Raji (cell line): Measurements from ENCODE around the gene KRTAP4-8.
"Not testable (repeated sequence)": the region's sequence is repeated elsewhere in the genome, so short reads cannot be mapped to it uniquely, and the experiment has no call there.

Source experiments
- POLR2A ChIP-seq: IDR thresholded peaks from 2 replicates; pipeline ENCODE4 v1.6.1; 2011; ENCODE audit warnings: low read depth, low read length, control low read depth; ENCODE audit not compliant: insufficient read depth

The KRTAP4-8 gene

GRCh38 chr17:41111151-41111885 is 13.4 kb upstream of the KRTAP4-8 start:
- no peak for TF ChIP-seq POLR2A

DNA sequence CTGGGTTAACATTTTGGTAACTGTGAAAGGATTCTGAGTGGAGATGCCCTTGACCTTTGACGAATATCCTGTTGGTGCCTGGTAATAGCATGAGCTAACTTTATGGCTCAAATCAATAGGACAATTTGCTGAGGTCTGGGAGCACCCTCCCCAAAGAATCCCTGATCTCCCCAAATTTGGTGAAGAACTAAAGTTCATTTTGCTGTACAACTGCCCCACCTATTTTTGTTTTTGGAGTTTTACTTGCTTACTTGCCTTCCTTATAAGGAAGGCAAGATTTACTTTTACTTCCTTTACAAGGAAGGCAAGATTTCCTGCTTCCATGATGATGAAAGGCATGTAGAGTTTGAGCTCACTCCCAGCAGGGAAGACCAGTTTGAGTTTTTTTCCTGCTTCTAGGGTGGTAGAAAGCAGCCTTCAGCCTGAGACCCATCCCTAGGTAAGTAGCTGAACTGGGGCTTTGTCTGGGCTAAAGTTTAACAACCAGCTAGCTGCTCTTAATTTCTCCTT is 10.1 kb upstream of the KRTAP4-8 start:
- TF ChIP-seq POLR2A, result no peak

- not testable (repeated sequence) for TF ChIP-seq POLR2A
Observed at GRCh38 chr17:41105347-41105746, 7.4 kb upstream of the KRTAP4-8 start, which contains the start of gene KRTAP4-9. KRTAP4-9 (plus strand) TSS chr17:41105389; CDS start chr17:41105389, 0 bp downstream.

DNA sequence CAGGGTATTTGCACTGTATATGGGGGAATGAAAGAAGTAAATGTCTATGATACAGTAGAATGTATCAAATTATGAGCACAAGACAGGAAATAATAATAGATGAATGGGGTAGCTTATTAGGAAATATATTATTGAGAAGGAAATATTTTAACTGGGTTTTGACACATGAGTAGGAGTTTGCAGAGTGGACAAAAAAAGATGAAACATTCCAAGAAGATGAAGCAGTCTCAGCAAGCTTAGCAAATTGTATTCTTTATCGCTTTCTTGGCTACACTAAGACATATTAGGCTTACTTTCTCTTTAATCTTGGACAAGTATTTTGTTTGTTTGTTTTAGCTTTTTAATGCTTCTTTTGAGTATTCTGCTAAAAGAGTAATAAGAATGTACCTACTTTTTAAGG is 6.0 kb upstream of the KRTAP4-8 start:
- no peak for TF ChIP-seq POLR2A

- TF ChIP-seq POLR2A, result no peak
Observed at GRCh38 chr17:41101586-41102259, 3.8 kb upstream of the KRTAP4-8 start, which contains the start of gene KRTAP4-16. KRTAP4-16 (minus strand) TSS chr17:41102209; CDS start chr17:41102209, 0 bp downstream.

- TF ChIP-seq POLR2A, result no peak
Observed at GRCh38 chr17:41098481-41098880, 539 bp upstream of the KRTAP4-8 start.

- no peak for TF ChIP-seq POLR2A
Observed at GRCh38 chr17:41096055-41096454, 1.9 kb downstream of the KRTAP4-8 start.

- not testable (repeated sequence) for TF ChIP-seq POLR2A
Observed at GRCh38 chr17:41084100-41084856, 13.7 kb downstream of the KRTAP4-8 start, which contains the start of gene KRTAP4-7. KRTAP4-7 (plus strand) TSS chr17:41084150; CDS start chr17:41084207, 57 bp downstream.

GRCh38 chr17:41082626-41083025 is 15.3 kb downstream of the KRTAP4-8 start:
- TF ChIP-seq POLR2A, result no peak

- no peak for TF ChIP-seq POLR2A
Observed at GRCh38 chr17:41076788-41077187, 21.2 kb downstream of the KRTAP4-8 start.

DNA sequence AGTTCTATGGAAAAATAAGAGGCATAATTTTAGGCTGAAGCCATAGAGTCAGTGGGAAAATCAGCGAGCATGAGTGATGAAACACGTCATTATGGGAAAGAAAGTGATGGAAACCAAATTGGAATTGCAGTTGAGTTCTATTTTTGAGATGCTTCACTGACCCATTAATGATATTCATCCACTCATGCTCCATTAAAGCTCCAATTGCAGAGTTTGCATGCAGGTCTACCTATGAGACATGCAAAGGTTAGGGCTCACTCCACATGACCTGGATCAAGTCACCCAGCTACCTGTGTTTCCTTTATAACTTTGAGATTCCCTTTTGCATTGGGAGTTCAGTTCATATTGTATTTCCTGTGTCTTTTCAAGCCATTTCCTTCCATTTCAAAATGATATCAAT is 24.3 kb downstream of the KRTAP4-8 start:
- no peak for TF ChIP-seq POLR2A

DNA sequence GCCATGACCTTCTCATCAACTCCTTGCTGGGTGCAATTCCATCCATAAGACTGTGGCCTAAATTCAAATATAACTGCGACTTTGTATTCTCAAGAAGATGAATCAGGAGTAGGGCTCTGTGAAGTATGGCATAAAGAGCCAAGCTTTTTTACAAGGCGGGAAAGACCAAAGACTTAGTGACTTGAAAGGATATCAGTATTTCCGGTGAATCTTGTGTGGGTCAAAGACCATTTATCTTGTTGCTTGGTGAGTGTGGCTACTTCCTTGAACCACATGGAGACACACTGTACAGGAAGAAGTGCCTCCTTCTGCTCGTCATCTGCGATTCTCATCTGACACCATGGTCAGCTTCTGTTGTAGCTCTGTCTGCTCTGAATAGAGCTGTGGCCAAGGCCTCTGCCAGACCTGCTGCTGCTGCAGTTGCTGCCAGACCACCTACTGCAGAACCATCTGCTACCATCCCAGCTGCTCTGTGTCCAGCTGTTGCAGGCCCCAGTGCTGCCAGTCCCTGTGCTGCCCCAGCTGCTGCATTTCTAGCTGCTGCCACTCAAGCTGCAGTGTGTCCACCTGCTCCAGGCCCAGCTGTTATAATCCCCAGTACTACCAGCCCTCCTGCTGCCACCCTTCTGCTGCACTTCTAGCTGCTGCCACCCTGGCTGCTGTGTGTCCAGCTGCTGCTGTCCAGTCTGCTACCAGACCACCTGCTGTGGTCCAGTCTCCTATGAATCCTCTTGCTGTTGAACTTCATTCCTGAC is 26.2 kb downstream of the KRTAP4-8 start:
- TF ChIP-seq POLR2A, result no peak

DNA sequence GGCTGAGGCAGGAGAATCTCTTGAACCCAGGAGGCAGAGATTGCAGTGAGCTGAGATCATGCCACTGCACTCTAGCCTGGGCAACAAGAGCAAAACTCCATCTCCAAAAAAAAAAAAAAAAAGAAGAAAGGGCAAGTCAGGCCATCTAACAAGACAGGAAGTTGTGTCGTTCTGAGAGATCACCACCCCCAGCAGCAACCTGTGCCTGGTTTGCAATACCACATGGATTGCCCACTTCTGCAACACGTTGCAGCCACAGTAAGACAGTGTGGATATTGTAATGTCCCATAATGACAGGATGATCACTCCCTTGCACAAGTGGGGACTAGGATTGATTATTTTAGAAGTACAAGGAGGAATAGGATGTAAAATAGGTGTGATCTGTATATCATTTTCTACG is 28.9 kb downstream of the KRTAP4-8 start:
- no peak for TF ChIP-seq POLR2A

DNA sequence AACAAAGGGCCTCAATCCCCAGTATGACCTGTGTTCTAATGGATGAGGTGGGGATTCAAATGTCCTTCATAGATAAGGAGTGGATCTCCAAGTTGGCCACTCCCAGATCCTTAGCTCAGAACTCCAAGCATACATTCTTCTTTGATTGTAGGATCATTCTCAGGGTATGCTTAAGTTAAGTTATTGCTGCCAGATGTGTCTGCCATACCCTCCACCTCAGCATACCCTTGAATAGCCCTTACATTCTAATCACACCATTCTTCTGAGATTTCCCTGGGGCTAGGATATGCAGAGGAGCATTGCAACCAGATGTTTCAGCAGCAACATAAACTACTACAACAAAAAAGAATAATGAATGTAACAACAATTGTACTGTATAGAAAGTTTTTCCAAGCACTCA is 30.7 kb downstream of the KRTAP4-8 start:
- TF ChIP-seq POLR2A, result no peak
